ENCODE results near the gene ADAMTSL3. TPM values are rescaled to one million over a fixed set of nuclear protein-coding genes. Genes with fewer than 3 reads are reported as not detected.

ADAMTSL3 gene
- total RNA-seq, 1 experiment from 2014 or later, result 0.05 TPM

GRCh38 chr15:83690676-83691075, 36.8 kb downstream of the ADAMTSL3 start:
- H3K36me3 ChIP-seq (ENCODE audit: control insufficient read depth in 1 of 2, insufficient read depth in 2 of 2, low read length in 2 of 2), result no peaks in the 10 kb centered on the region
- TF ChIP-seq, protein P1, sequence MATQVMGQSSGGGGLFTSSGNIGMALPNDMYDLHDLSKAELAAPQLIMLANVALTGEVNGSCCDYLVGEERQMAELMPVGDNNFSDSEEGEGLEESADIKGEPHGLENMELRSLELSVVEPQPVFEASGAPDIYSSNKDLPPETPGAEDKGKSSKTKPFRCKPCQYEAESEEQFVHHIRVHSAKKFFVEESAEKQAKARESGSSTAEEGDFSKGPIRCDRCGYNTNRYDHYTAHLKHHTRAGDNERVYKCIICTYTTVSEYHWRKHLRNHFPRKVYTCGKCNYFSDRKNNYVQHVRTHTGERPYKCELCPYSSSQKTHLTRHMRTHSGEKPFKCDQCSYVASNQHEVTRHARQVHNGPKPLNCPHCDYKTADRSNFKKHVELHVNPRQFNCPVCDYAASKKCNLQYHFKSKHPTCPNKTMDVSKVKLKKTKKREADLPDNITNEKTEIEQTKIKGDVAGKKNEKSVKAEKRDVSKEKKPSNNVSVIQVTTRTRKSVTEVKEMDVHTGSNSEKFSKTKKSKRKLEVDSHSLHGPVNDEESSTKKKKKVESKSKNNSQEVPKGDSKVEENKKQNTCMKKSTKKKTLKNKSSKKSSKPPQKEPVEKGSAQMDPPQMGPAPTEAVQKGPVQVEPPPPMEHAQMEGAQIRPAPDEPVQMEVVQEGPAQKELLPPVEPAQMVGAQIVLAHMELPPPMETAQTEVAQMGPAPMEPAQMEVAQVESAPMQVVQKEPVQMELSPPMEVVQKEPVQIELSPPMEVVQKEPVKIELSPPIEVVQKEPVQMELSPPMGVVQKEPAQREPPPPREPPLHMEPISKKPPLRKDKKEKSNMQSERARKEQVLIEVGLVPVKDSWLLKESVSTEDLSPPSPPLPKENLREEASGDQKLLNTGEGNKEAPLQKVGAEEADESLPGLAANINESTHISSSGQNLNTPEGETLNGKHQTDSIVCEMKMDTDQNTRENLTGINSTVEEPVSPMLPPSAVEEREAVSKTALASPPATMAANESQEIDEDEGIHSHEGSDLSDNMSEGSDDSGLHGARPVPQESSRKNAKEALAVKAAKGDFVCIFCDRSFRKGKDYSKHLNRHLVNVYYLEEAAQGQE (IDR thresholded peaks at IDR 0.05; ENCODE audit: low read depth), result no peak
- TF ChIP-seq, protein P2, sequence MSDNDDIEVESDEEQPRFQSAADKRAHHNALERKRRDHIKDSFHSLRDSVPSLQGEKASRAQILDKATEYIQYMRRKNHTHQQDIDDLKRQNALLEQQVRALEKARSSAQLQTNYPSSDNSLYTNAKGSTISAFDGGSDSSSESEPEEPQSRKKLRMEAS (IDR thresholded peaks at IDR 0.05), result no peak
- TF ChIP-seq RAD21 (IDR thresholded peaks at IDR 0.05; ENCODE audit: low read depth) (no peak), POLR2A (IDR thresholded peaks at IDR 0.05; ENCODE audit: borderline replicate concordance, extremely low read depth, insufficient read depth, insufficient read length) (no peak), CEBPB (IDR thresholded peaks at IDR 0.05; ENCODE audit: low read depth) (no peak), ZNF274 (IDR thresholded peaks at IDR 0.05; ENCODE audit: low read depth, low read length) (no peak), EZH2phosphoT487 (IDR thresholded peaks at IDR 0.05; ENCODE audit: borderline replicate concordance) (no peak), ELF1 (IDR thresholded peaks at IDR 0.05; ENCODE audit: borderline replicate concordance, low read depth) (no peak), CBX3 (IDR thresholded peaks at IDR 0.05; ENCODE audit: low read depth) (no peak), SP1 (IDR thresholded peaks at IDR 0.05; ENCODE audit: low read depth) (no peak), SIN3A (IDR thresholded peaks at IDR 0.05; ENCODE audit: low read depth) (no peak)
- TF ChIP-seq, protein P3, sequence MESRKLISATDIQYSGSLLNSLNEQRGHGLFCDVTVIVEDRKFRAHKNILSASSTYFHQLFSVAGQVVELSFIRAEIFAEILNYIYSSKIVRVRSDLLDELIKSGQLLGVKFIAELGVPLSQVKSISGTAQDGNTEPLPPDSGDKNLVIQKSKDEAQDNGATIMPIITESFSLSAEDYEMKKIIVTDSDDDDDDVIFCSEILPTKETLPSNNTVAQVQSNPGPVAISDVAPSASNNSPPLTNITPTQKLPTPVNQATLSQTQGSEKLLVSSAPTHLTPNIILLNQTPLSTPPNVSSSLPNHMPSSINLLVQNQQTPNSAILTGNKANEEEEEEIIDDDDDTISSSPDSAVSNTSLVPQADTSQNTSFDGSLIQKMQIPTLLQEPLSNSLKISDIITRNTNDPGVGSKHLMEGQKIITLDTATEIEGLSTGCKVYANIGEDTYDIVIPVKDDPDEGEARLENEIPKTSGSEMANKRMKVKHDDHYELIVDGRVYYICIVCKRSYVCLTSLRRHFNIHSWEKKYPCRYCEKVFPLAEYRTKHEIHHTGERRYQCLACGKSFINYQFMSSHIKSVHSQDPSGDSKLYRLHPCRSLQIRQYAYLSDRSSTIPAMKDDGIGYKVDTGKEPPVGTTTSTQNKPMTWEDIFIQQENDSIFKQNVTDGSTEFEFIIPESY (IDR thresholded peaks at IDR 0.05; ENCODE audit: extremely low read depth, insufficient replicate concordance, low read length), result no peak
- TF ChIP-seq, protein P4, sequence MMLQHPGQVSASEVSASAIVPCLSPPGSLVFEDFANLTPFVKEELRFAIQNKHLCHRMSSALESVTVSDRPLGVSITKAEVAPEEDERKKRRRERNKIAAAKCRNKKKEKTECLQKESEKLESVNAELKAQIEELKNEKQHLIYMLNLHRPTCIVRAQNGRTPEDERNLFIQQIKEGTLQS (IDR thresholded peaks at IDR 0.05), result no peak
- RAD21 ChIA-PET (ENCODE audit: low non-redundant PET in 1 of 2, low total read pairs in 2 of 2, uncharacterized antibody in 2 of 2, unreplicated experiment in 2 of 2), result no interaction called here

More at GRCh38 chr15:83690676-83691075, 36.8 kb downstream of the ADAMTSL3 start:
- Histone ChIP-seq H3K9me2 (ENCODE audit: insufficient read depth) (no peaks in the 10 kb centered on the region), H4K20me1 (ENCODE audit: insufficient read depth) (no peaks in the 10 kb centered on the region), H3K4me1 (ENCODE audit: control insufficient read depth in 1 of 2, insufficient read depth in 2 of 2, low read length in 2 of 2) (no peaks in the 10 kb centered on the region), H3K79me2 (ENCODE audit: insufficient read depth, low read length) (no peaks in the 10 kb centered on the region), H3K27ac (ENCODE audit: low read depth, low read length) (no peak overlapping the region), H2AFZ (ENCODE audit: low read depth, low read length, poor library complexity, severe bottlenecking) (no peak overlapping the region), H3K9ac (ENCODE audit: low read length) (no peak overlapping the region), H3K4me2 (ENCODE audit: low read length) (no peak overlapping the region), H3K9me3 (ENCODE audit: control insufficient read depth in 1 of 2, insufficient read depth in 1 of 2, low read depth in 1 of 2, low read length in 2 of 2) (no peaks in the 10 kb centered on the region), H3K27me3 (ENCODE audit: insufficient read depth, low read length) (peaks cover 37% of the 10 kb centered on the region), H3K4me3 (replicated peaks in 1 of 2; ENCODE audit: low read depth in 1 of 2, low read length in 2 of 2) (no peak overlapping the region)
- DNase-seq (ENCODE audit: low read depth, low spot score) (no peak), ATAC-seq (no peak)
- intact Hi-C loops (cut with micrococcal nuclease), result no loop called here
- BruUV-seq (replicated peaks), result no TSS peak
- POLR2A ChIA-PET, result no interaction called here
- CTCF ChIA-PET, result no interaction called here

Measured in HCT116 (cell line).